ENCODE measurements around the gene MAP2K5.

MAP2K5 gene

GRCh38 chr15:67611370-67612369, 69.2 kb downstream of the MAP2K5 start:
- TF ChIP-seq GATA2 (IDR thresholded peaks at IDR 0.05; ENCODE audit: low read depth, low read length) = no peak
- no peak for TF ChIP-seq GATA3 (IDR thresholded peaks at IDR 0.05; ENCODE audit: low read depth, low read length)

- TF ChIP-seq GATA2 (IDR thresholded peaks at IDR 0.05; ENCODE audit: low read depth, low read length) = no peak
- TF ChIP-seq GATA3 (IDR thresholded peaks at IDR 0.05; ENCODE audit: low read depth, low read length) = no peak
Measured at GRCh38 chr15:67613211-67613610, 70.7 kb downstream of the MAP2K5 start.

GRCh38 chr15:67613708-67614107, 71.2 kb downstream of the MAP2K5 start:
- TF ChIP-seq GATA2 (IDR thresholded peaks at IDR 0.05; ENCODE audit: low read depth, low read length) = no peak
- TF ChIP-seq GATA3 (IDR thresholded peaks at IDR 0.05; ENCODE audit: low read depth, low read length) = no peak

GRCh38 chr15:67618297-67618696, 75.8 kb downstream of the MAP2K5 start:
- peak; percentile 75 for TF ChIP-seq GATA3 (IDR thresholded peaks at IDR 0.05; ENCODE audit: low read depth, low read length)
- TF ChIP-seq GATA2 (IDR thresholded peaks at IDR 0.05; ENCODE audit: low read depth, low read length) = peak; percentile 70

- no peak for TF ChIP-seq GATA3 (IDR thresholded peaks at IDR 0.05; ENCODE audit: low read depth, low read length)
Measured at GRCh38 chr15:67622110-67622509, 79.6 kb downstream of the MAP2K5 start.

- TF ChIP-seq GATA2 (IDR thresholded peaks at IDR 0.05; ENCODE audit: low read depth, low read length) (no peak), GATA3 (IDR thresholded peaks at IDR 0.05; ENCODE audit: low read depth, low read length) (no peak)
Measured at GRCh38 chr15:67632261-67632660, 89.8 kb downstream of the MAP2K5 start.

GRCh38 chr15:67639591-67639990, 97.1 kb downstream of the MAP2K5 start:
- TF ChIP-seq GATA3 (IDR thresholded peaks at IDR 0.05; ENCODE audit: low read depth, low read length) = no peak
- no peak for TF ChIP-seq GATA2 (IDR thresholded peaks at IDR 0.05; ENCODE audit: low read depth, low read length)

- TF ChIP-seq GATA2 (IDR thresholded peaks at IDR 0.05; ENCODE audit: low read depth, low read length) = no peak
- TF ChIP-seq GATA3 (IDR thresholded peaks at IDR 0.05; ENCODE audit: low read depth, low read length) = no peak
Measured at GRCh38 chr15:67641453-67641852, 99.0 kb downstream of the MAP2K5 start.

GRCh38 chr15:67646847-67647246, 104.3 kb downstream of the MAP2K5 start:
- no peak for TF ChIP-seq GATA3 (IDR thresholded peaks at IDR 0.05; ENCODE audit: low read depth, low read length)
- TF ChIP-seq GATA2 (IDR thresholded peaks at IDR 0.05; ENCODE audit: low read depth, low read length) = no peak

GRCh38 chr15:67652586-67652985, 110.1 kb downstream of the MAP2K5 start:
- no peak for TF ChIP-seq GATA3 (IDR thresholded peaks at IDR 0.05; ENCODE audit: low read depth, low read length)
- no peak for TF ChIP-seq GATA2 (IDR thresholded peaks at IDR 0.05; ENCODE audit: low read depth, low read length)

- no peak for TF ChIP-seq GATA2 (IDR thresholded peaks at IDR 0.05; ENCODE audit: low read depth, low read length)
- TF ChIP-seq GATA3 (IDR thresholded peaks at IDR 0.05; ENCODE audit: low read depth, low read length) = no peak
Measured at GRCh38 chr15:67660446-67660845, 117.9 kb downstream of the MAP2K5 start.

- TF ChIP-seq GATA2 (IDR thresholded peaks at IDR 0.05; ENCODE audit: low read depth, low read length) = no peak
- no peak for TF ChIP-seq GATA3 (IDR thresholded peaks at IDR 0.05; ENCODE audit: low read depth, low read length)
Measured at GRCh38 chr15:67660874-67661606, 118.5 kb downstream of the MAP2K5 start.

GRCh38 chr15:67670647-67671305, 128.3 kb downstream of the MAP2K5 start:
- TF ChIP-seq GATA2 (IDR thresholded peaks at IDR 0.05; ENCODE audit: low read depth, low read length) (no peak), GATA3 (IDR thresholded peaks at IDR 0.05; ENCODE audit: low read depth, low read length) (no peak)

GRCh38 chr15:67674983-67675382, 132.5 kb downstream of the MAP2K5 start:
- no peak for TF ChIP-seq GATA2 (IDR thresholded peaks at IDR 0.05; ENCODE audit: low read depth, low read length)
- no peak for TF ChIP-seq GATA3 (IDR thresholded peaks at IDR 0.05; ENCODE audit: low read depth, low read length)

Measured in SH-SY5Y (cell line).